H1 (cell line): ENCODE data around the gene ZC3H18.

Source experiments
- ATF2 ChIP-seq: IDR thresholded peaks from 2 replicates; pipeline ENCODE4 v1.6.1; 2012; ENCODE audit warnings: low read length, inconsistent platforms
- CTCF ChIP-seq, 3 experiments: IDR thresholded peaks; 1 replicate in 2 of 3; 2 replicates in 1 of 3; pipeline versions ENCODE4 v1.5.1 to v1.6.1; 2011; ENCODE audit warnings: low read length in 3 of 3, mild to moderate bottlenecking in 3 of 3, inconsistent platforms in 2 of 3, low read depth in 1 of 3, moderate library complexity in 1 of 3; ENCODE audit not compliant: insufficient read depth in 1 of 3; ENCODE audit errors: control extremely low read depth in 1 of 3
- EZH2 ChIP-seq: fragments of 200-600 bp; sonication (generic); IDR thresholded peaks from 2 replicates; pipeline ENCODE4 v1.7.1; 2012; ENCODE audit warnings: low read depth, mild to moderate bottlenecking, moderate library complexity, low read length, inconsistent platforms; ENCODE audit not compliant: severe bottlenecking
- HDAC6 ChIP-seq: IDR thresholded peaks from one replicate; pipeline ENCODE4 v1.7.1; 2012; ENCODE audit warnings: low read depth, mild to moderate bottlenecking, inconsistent platforms, low read length, moderate library complexity
- JUN ChIP-seq: IDR thresholded peaks from 2 replicates; pipeline ENCODE4 v1.6.1; 2011; ENCODE audit warnings: low read depth, mild to moderate bottlenecking, improper control_type of control experiment, low read length
- POLR2A ChIP-seq, 2 experiments: IDR thresholded peaks; 1 replicate in 1 of 2; 2 replicates in 1 of 2; pipeline ENCODE4 v1.6.1; 2011; ENCODE audit warnings: low read depth in 2 of 2, low read length in 2 of 2, mild to moderate bottlenecking in 2 of 2; ENCODE audit errors: control extremely low read depth in 1 of 2
- POLR2AphosphoS5 ChIP-seq: IDR thresholded peaks from 2 replicates; pipeline ENCODE4 v1.6.1; 2011; ENCODE audit warnings: low read depth, low read length
- RAD21 ChIP-seq, 2 experiments: IDR thresholded peaks in 1 of 2; conservative IDR thresholded peaks in 1 of 2; 2 replicates each; pipeline ENCODE4 v1.6.1; 2011; ENCODE audit warnings: low read depth in 2 of 2, low read length in 2 of 2, improper control_type of control experiment in 1 of 2, inconsistent platforms in 1 of 2, mild to moderate bottlenecking in 1 of 2, moderate library complexity in 1 of 2
- RBBP5 ChIP-seq: IDR thresholded peaks from 2 replicates; pipeline ENCODE4 v1.7.1; 2012; ENCODE audit warnings: low read depth, mild to moderate bottlenecking, inconsistent platforms, low read length, moderate library complexity, borderline replicate concordance
- TAF1 ChIP-seq: IDR thresholded peaks from 2 replicates; pipeline ENCODE4 v1.6.1; 2011; ENCODE audit warnings: mild to moderate bottlenecking, low read depth, low read length
- TBP ChIP-seq: IDR thresholded peaks from 2 replicates; pipeline ENCODE4 v1.6.1; 2011; ENCODE audit warnings: low read depth, low read length, improper control_type of control experiment
- TCF12 ChIP-seq: IDR thresholded peaks from 2 replicates; pipeline ENCODE4 v1.6.1; 2011; ENCODE audit warnings: low read depth, mild to moderate bottlenecking, low read length
- USF2 ChIP-seq: IDR thresholded peaks from 2 replicates; pipeline ENCODE4 v1.6.1; 2011; ENCODE audit warnings: low read length, improper control_type of control experiment

GRCh38 chr16:88613293-88613692, 43.1 kb downstream of the ZC3H18 start:
- TF ChIP-seq CTCF (IDR thresholded peaks at IDR 0.05; ENCODE audit: control extremely low read depth in 1 of 3, insufficient read depth in 1 of 3, low read depth in 1 of 3, low read length in 3 of 3) (peak in 2 of 3 experiments; percentile 23 to 30; a peak in 2 of 4 replicates), POLR2A (IDR thresholded peaks at IDR 0.05; ENCODE audit: control extremely low read depth in 1 of 2, low read depth in 2 of 2, low read length in 2 of 2) (no peak), POLR2AphosphoS5 (no peak), TCF12 (no peak), JUN (no peak), RBBP5 (no peak), TBP (no peak), RAD21 (IDR thresholded peaks at IDR 0.05 in 1 of 2, conservative IDR thresholded peaks at IDR 0.05 in 1 of 2; ENCODE audit: low read depth in 2 of 2, low read length in 2 of 2) (no peak; a peak in 1 of 4 replicates), TAF1 (no peak), ATF2 (no peak), USF2 (no peak), EZH2 (no peak), HDAC6 (no peak)
